GM23248 (cell line): ENCODE results near the gene LRRC45. TPM values are rescaled to one million over a fixed set of nuclear protein-coding genes. Genes with fewer than 3 reads are reported as not detected.

Experiments used
- DNase-seq: peaks from one replicate; pipeline ENCODE4 v3.0.0-alpha.2; 2015
- H2AFZ ChIP-seq: fragments of 200-600 bp; sonication (generic); 2 replicates; pipeline ENCODE4 v1.6.1; 2016; ENCODE audit warnings: antibody characterized with exemption
- H3F3A ChIP-seq: fragments of 200-600 bp; sonication (generic); 2 replicates; pipeline ENCODE4 v1.6.1; 2016; ENCODE audit warnings: mild to moderate bottlenecking, antibody characterized with exemption, mixed run types; ENCODE audit not compliant: insufficient read depth
- H3K27ac ChIP-seq: fragments of 200-600 bp; sonication (generic); 2 replicates; pipeline ENCODE4 v1.5.1; 2016; ENCODE audit warnings: mild to moderate bottlenecking
- H3K27me3 ChIP-seq: fragments of 200-600 bp; sonication (generic); replicated peaks from 2 replicates; pipeline ENCODE4 v1.6.1; 2016; ENCODE audit warnings: mild to moderate bottlenecking; ENCODE audit not compliant: insufficient read depth
- H3K36me3 ChIP-seq: fragments of 200-600 bp; sonication (generic); 2 replicates; pipeline ENCODE4 v1.6.1; 2016; ENCODE audit warnings: low read depth, mild to moderate bottlenecking
- H3K4me1 ChIP-seq: fragments of 200-600 bp; sonication (generic); 2 replicates; pipeline ENCODE4 v1.6.1; 2016; ENCODE audit warnings: mild to moderate bottlenecking; ENCODE audit not compliant: insufficient read depth
- H3K4me2 ChIP-seq: fragments of 200-600 bp; sonication (generic); one replicate; pipeline ENCODE4 v1.6.1; 2016; ENCODE audit warnings: mild to moderate bottlenecking; ENCODE audit not compliant: unreplicated experiment
- H3K4me3 ChIP-seq: fragments of 200-600 bp; sonication (generic); 2 replicates; pipeline ENCODE4 v1.5.1; 2016; ENCODE audit warnings: mild to moderate bottlenecking
- H3K79me2 ChIP-seq: fragments of 200-600 bp; sonication (generic); 2 replicates; pipeline ENCODE4 v1.6.1; 2016; ENCODE audit warnings: mild to moderate bottlenecking; ENCODE audit not compliant: insufficient read depth
- H3K9ac ChIP-seq: fragments of 200-600 bp; sonication (generic); 2 replicates; pipeline ENCODE4 v1.6.1; 2016; ENCODE audit warnings: mild to moderate bottlenecking
- H3K9me2 ChIP-seq: fragments of 200-600 bp; sonication (generic); 2 replicates; pipeline ENCODE4 v1.6.1; 2016; ENCODE audit warnings: mixed run types, mild to moderate bottlenecking, moderate library complexity; ENCODE audit not compliant: insufficient read depth
- H3K9me3 ChIP-seq: fragments of 200-600 bp; sonication (generic); one replicate; pipeline ENCODE4 v1.6.1; 2017; ENCODE audit warnings: low read depth
- H4K20me1 ChIP-seq: fragments of 200-600 bp; sonication (generic); 2 replicates; pipeline ENCODE4 v1.6.0; 2016; ENCODE audit not compliant: insufficient read depth
- EZH2 ChIP-seq: fragments of 200-600 bp; sonication (generic); IDR thresholded peaks from 2 replicates; pipeline ENCODE4 v1.6.1; 2018; ENCODE audit warnings: antibody characterized with exemption, mild to moderate bottlenecking; ENCODE audit not compliant: insufficient read depth, poor library complexity, severe bottlenecking
- EZH2phosphoT487 ChIP-seq: fragments of 200-600 bp; sonication (generic); IDR thresholded peaks from 2 replicates; pipeline ENCODE4 v1.6.1; 2018; ENCODE audit warnings: antibody characterized with exemption, moderate library complexity, mild to moderate bottlenecking, low read depth; ENCODE audit not compliant: insufficient read depth
- WGBS, 2 experiments: methylation state at CpG; one replicate each; pipeline ENCODE4 v1.1.6; 2015 to 2017; ENCODE audit warnings: low lambda C conversion rate in 2 of 2, low coverage in 1 of 2; ENCODE audit errors: missing lambda C conversion rate in 2 of 2; 5-methylcytosine and 5-hydroxymethylcytosine counted together
- in situ Hi-C: fragments of 300-500 bp; cut with MboI; formaldehyde crosslinking; loops from 2 replicates; pipeline ENCODE4 v1.15.0; 2020
- polyA plus RNA-seq: library from polyadenylated mRNA; unstranded; fragments of >200 nt; fragmentation: Nextera tagmentation; extraction: Ambion mirVana; gene quantifications from 2 replicates; pipeline ENCODE4 v1.2.1, GENCODE V29; 2016
- total RNA-seq: library from RNA; depleted of rRNA; stranded (reverse); fragments of >200 nt; shearing (Covaris generic); gene quantifications from 2 replicates; pipeline ENCODE4 v1.2.3, GENCODE V29; 2014

The LRRC45 gene
- total and polyA plus RNA-seq, 2 experiments from 2014 or later, result 4.5 to 14.8 TPM

DNA sequence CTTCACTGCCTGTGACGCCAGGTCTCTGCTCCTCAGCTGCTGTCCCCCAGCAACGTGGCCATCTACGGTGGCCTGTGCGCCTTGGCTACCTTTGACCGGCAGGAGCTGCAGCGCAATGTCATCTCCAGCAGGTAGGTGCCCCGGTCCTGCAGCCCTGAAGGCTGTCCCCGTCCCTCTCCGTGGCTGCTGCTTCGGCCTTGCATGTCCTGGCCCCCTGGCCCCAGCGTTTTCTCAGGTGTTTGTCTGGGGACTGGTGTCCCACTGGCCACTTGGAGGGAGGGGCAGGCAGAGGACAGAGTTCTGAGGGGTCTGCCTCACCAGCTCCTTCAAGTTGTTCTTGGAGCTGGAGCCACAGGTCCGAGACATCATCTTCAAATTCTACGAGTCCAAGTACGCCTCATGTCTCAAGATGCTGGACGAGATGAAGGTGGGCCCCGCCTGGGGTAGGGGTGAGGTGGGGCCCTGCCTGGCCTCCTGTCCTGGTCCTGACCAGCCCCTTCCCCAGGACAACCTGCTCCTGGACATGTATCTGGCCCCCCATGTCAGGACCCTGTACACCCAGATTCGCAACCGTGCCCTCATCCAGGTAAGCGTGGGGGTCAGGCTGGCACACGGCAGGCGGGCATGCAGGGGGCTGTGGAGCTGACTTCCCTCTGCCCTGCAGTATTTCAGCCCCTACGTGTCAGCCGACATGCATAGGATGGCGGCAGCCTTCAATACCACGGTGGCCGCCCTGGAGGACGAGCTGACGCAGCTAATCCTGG lies 33.0 kb downstream of the LRRC45 start:
- H3K36me3 ChIP-seq, result no peaks in the 10 kb centered on the region

GRCh38 chr17:82056729-82057621 lies 33.9 kb downstream of the LRRC45 start:
- Histone ChIP-seq H3F3A (no peaks in the 10 kb centered on the region), H3K9me3 (no peaks in the 10 kb centered on the region), H3K27me3 (no peaks in the 10 kb centered on the region), H3K4me2 (no peak overlapping the region), H3K4me3 (no peak overlapping the region), H3K9ac (no peak overlapping the region), H4K20me1 (no peaks in the 10 kb centered on the region), H3K4me1 (peaks cover 6% of the 10 kb centered on the region), H3K79me2 (peaks cover 23% of the 10 kb centered on the region), H3K36me3 (no peaks in the 10 kb centered on the region), H3K9me2 (no peaks in the 10 kb centered on the region), H3K27ac (no peak overlapping the region), H2AFZ (no peak overlapping the region)
- WGBS, 2 experiments, result 83 to 87% methylated on average over 23 to 29 of the region's 29 CpGs
- in situ Hi-C loops, result no loop called here
- TF ChIP-seq EZH2phosphoT487 (no peak), EZH2 (no peak)
- DNase-seq, result no peak

More for the DNA sequence above, 33.0 kb downstream of the LRRC45 start:
- in situ Hi-C loops, result no loop called here
- H3K4me3 ChIP-seq, result no peak overlapping the region
- H3K9me3 ChIP-seq, result no peaks in the 10 kb centered on the region
- TF ChIP-seq EZH2phosphoT487 (no peak), EZH2 (no peak)
- H4K20me1 ChIP-seq, result no peaks in the 10 kb centered on the region
- H3K79me2 ChIP-seq, result peaks cover 23% of the 10 kb centered on the region
- WGBS, 2 experiments, result 88 to 89% methylated on average over 28 of the region's 28 CpGs
- no peak for DNase-seq
- H3K4me1 ChIP-seq, result peaks cover 6% of the 10 kb centered on the region
- H3K9ac ChIP-seq, result no peak overlapping the region
- H2AFZ ChIP-seq, result no peak overlapping the region
- H3K27me3 ChIP-seq, result no peaks in the 10 kb centered on the region
- H3F3A ChIP-seq, result no peaks in the 10 kb centered on the region
- no peaks in the 10 kb centered on the region for H3K9me2 ChIP-seq
- no peak overlapping the region for H3K4me2 ChIP-seq
- no peak overlapping the region for H3K27ac ChIP-seq

DNA sequence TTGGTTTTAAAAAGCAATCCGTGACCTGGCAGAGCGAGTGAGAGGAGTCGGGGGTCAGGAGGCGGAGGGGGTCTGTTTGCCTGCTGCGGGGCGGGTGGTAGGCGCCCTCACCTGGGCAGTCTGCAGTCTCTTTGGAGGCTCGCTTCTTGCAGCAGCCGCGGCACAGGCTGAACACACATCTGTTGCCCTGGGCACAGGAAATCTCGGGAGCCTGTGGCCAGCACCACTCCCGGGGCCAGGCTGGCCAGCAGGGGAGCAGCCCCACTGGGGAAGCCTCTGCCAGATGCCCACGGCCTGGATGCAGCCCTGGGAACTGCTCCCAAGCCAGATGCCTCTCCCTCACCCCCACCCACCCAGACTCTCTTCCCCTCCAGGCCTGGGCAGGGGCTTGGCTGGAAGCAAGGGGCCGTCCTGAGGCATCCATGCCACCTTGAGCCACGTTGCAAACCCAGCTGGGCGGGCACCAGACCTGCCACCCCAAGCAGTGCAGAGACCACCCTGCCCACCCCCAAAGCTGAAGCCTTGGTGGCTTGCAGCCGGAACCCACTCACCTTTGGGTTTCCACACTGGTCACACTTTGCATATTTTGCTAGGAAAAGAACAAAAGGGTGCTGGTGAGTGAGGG lies 35.2 kb downstream of the LRRC45 start:
- Histone ChIP-seq H2AFZ (no peak overlapping the region), H4K20me1 (no peaks in the 10 kb centered on the region), H3K4me1 (no peaks in the 10 kb centered on the region), H3K9me3 (no peaks in the 10 kb centered on the region), H3K9ac (no peak overlapping the region), H3K79me2 (peaks cover 19% of the 10 kb centered on the region), H3K27me3 (no peaks in the 10 kb centered on the region), H3K9me2 (no peaks in the 10 kb centered on the region), H3K4me3 (no peak overlapping the region), H3K27ac (no peak overlapping the region), H3K36me3 (no peaks in the 10 kb centered on the region), H3K4me2 (no peak overlapping the region), H3F3A (no peaks in the 10 kb centered on the region)
- in situ Hi-C loops, result no loop called here
- TF ChIP-seq EZH2phosphoT487 (no peak), EZH2 (no peak)
- WGBS, 2 experiments, result 73 to 89% methylated on average over 9 to 17 of the region's 17 CpGs
- no peak for DNase-seq

GRCh38 chr17:82058855-82059249 lies 35.7 kb downstream of the LRRC45 start:
- H4K20me1 ChIP-seq, result no peaks in the 10 kb centered on the region
- no peaks in the 10 kb centered on the region for H3K9me3 ChIP-seq
- no peaks in the 10 kb centered on the region for H3K9me2 ChIP-seq
- H3K79me2 ChIP-seq, result peaks cover 18% of the 10 kb centered on the region
- no peak overlapping the region for H3K27ac ChIP-seq
- 76 to 77% methylated on average over 10 of the region's 10 CpGs for WGBS, 2 experiments
- in situ Hi-C loops, result no loop called here
- H3F3A ChIP-seq, result no peaks in the 10 kb centered on the region
- DNase-seq, result no peak
- H3K4me1 ChIP-seq, result no peaks in the 10 kb centered on the region
- H3K27me3 ChIP-seq, result no peaks in the 10 kb centered on the region
- no peak overlapping the region for H2AFZ ChIP-seq
- no peak overlapping the region for H3K9ac ChIP-seq
- H3K4me3 ChIP-seq, result no peak overlapping the region
- H3K36me3 ChIP-seq, result no peaks in the 10 kb centered on the region
- H3K4me2 ChIP-seq, result no peak overlapping the region
- TF ChIP-seq EZH2 (no peak), EZH2phosphoT487 (no peak)
